OCI-LY1 (cell line): Measurements from ENCODE around the gene AFMID.

Experiments
- H2AFZ ChIP-seq: fragments of 200-600 bp; sonication (generic), shearing (Covaris generic); 2 replicates; pipeline ENCODE4 v1.6.0; 2014; ENCODE audit warnings: antibody characterized with exemption, mild to moderate bottlenecking, low read length
- H3F3A ChIP-seq: fragments of 200-600 bp; sonication (generic), shearing (Covaris generic); 2 replicates; pipeline ENCODE4 v1.6.0; 2014; ENCODE audit warnings: mild to moderate bottlenecking, antibody characterized with exemption, low read length, moderate library complexity; ENCODE audit not compliant: insufficient read depth
- H3K27ac ChIP-seq: fragments of 200-600 bp; sonication (generic); 2 replicates; pipeline ENCODE4 v1.5.1; 2014; ENCODE audit warnings: low read length, mixed run types, mild to moderate bottlenecking, low read depth; ENCODE audit not compliant: poor library complexity, severe bottlenecking
- H3K27me3 ChIP-seq: fragments of 200-600 bp; sonication (generic); 2 replicates; pipeline ENCODE4 v1.6.0; 2014; ENCODE audit warnings: antibody characterized with exemption, mild to moderate bottlenecking, low read length, moderate library complexity; ENCODE audit not compliant: insufficient read depth
- H3K36me3 ChIP-seq: fragments of 200-600 bp; sonication (generic); 2 replicates; pipeline ENCODE4 v1.6.1; 2014; ENCODE audit warnings: mild to moderate bottlenecking, antibody characterized with exemption, low read length, moderate library complexity, mixed read lengths; ENCODE audit not compliant: insufficient read depth
- H3K4me1 ChIP-seq: fragments of 200-600 bp; sonication (generic); 2 replicates; pipeline ENCODE4 v1.5.1; 2014; ENCODE audit warnings: mild to moderate bottlenecking, low read length, moderate library complexity; ENCODE audit not compliant: insufficient read depth, severe bottlenecking
- H3K4me2 ChIP-seq: fragments of 200-600 bp; sonication (generic), shearing (Covaris generic); 2 replicates; pipeline ENCODE4 v1.6.1; 2014; ENCODE audit warnings: low read length
- H3K4me3 ChIP-seq: fragments of 200-600 bp; sonication (generic); 2 replicates; pipeline ENCODE4 v1.5.1; 2014; ENCODE audit warnings: low read length, low read depth, mild to moderate bottlenecking, mixed read lengths; ENCODE audit not compliant: poor library complexity, severe bottlenecking
- H3K79me2 ChIP-seq: fragments of 200-600 bp; shearing (Covaris generic); 2 replicates; pipeline ENCODE4 v1.6.1; 2016; ENCODE audit warnings: mixed run types, low read length, mixed read lengths; ENCODE audit not compliant: insufficient read depth
- H3K9ac ChIP-seq: fragments of 200-600 bp; sonication (generic), shearing (Covaris generic); 2 replicates; pipeline ENCODE4 v1.6.1; 2014; ENCODE audit warnings: mild to moderate bottlenecking, low read length, mixed read lengths
- H3K9me2 ChIP-seq: fragments of 200-600 bp; sonication (generic), shearing (Covaris generic); 2 replicates; pipeline ENCODE4 v1.6.1; 2014; ENCODE audit warnings: low read depth, mild to moderate bottlenecking, low read length, mixed read lengths
- H3K9me3 ChIP-seq: fragments of 200-600 bp; shearing (Covaris generic); 2 replicates; pipeline ENCODE4 v1.6.1; 2014; ENCODE audit warnings: low read length, mixed read lengths
- H4K20me1 ChIP-seq: fragments of 200-600 bp; sonication (generic), shearing (Covaris generic); 2 replicates; pipeline ENCODE4 v1.6.0; 2016; ENCODE audit warnings: mild to moderate bottlenecking, low read length; ENCODE audit not compliant: insufficient read depth
- EZH2 ChIP-seq: fragments of 200-600 bp; sonication (generic), shearing (Covaris generic); IDR thresholded peaks from 2 replicates; pipeline ENCODE4 v1.8.0; 2017; ENCODE audit warnings: borderline replicate concordance, mixed run types, mild to moderate bottlenecking, antibody characterized with exemption, low read length, moderate library complexity, mixed read lengths
- TF ChIP-seq, protein P1 (sequence below): fragments of 200-600 bp; sonication (generic), shearing (Covaris generic); IDR thresholded peaks from 2 replicates; pipeline ENCODE4 v1.5.1; 2017; ENCODE audit warnings: mild to moderate bottlenecking, antibody characterized with exemption, low read length, moderate library complexity, mixed read lengths

Gene AFMID

DNA sequence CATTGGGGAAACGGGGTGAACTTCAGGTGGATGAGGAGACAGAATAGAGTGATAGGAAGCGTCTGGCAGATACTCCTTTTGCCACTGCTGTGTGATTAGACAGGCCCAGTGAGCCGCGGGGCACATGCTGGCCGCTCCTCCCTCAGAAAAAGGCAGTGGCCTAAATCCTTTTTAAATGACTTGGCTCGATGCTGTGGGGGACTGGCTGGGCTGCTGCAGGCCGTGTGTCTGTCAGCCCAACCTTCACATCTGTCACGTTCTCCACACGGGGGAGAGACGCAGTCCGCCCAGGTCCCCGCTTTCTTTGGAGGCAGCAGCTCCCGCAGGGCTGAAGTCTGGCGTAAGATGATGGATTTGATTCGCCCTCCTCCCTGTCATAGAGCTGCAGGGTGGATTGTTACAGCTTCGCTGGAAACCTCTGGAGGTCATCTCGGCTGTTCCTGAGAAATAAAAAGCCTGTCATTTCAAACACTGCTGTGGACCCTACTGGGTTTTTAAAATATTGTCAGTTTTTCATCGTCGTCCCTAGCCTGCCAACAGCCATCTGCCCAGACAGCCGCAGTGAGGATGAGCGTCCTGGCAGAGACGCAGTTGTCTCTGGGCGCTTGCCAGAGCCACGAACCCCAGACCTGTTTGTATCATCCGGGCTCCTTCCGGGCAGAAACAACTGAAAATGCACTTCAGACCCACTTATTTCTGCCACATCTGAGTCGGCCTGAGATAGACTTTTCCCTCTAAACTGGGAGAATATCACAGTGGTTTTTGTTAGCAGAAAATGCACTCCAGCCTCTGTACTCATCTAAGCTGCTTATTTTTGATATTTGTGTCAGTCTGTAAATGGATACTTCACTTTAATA is 37.3 kb downstream of the AFMID start:
- no peaks in the 10 kb centered on the region for H4K20me1 ChIP-seq
- H3K4me2 ChIP-seq = no peak overlapping the region
- no peak overlapping the region for H3K27ac ChIP-seq
- no peak overlapping the region for H3K4me3 ChIP-seq
- no peak overlapping the region for H3K9ac ChIP-seq
- TF ChIP-seq, protein P1, sequence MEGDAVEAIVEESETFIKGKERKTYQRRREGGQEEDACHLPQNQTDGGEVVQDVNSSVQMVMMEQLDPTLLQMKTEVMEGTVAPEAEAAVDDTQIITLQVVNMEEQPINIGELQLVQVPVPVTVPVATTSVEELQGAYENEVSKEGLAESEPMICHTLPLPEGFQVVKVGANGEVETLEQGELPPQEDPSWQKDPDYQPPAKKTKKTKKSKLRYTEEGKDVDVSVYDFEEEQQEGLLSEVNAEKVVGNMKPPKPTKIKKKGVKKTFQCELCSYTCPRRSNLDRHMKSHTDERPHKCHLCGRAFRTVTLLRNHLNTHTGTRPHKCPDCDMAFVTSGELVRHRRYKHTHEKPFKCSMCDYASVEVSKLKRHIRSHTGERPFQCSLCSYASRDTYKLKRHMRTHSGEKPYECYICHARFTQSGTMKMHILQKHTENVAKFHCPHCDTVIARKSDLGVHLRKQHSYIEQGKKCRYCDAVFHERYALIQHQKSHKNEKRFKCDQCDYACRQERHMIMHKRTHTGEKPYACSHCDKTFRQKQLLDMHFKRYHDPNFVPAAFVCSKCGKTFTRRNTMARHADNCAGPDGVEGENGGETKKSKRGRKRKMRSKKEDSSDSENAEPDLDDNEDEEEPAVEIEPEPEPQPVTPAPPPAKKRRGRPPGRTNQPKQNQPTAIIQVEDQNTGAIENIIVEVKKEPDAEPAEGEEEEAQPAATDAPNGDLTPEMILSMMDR = no peak
- TF ChIP-seq EZH2 = no peak
- H3K4me1 ChIP-seq = peaks cover 9% of the 10 kb centered on the region
- peaks cover 4% of the 10 kb centered on the region; the same call in 1 of the 2 replicates for H3F3A ChIP-seq
- no peaks in the 10 kb centered on the region for H3K9me2 ChIP-seq
- H3K36me3 ChIP-seq = peaks cover 54% of the 10 kb centered on the region
- H2AFZ ChIP-seq = no peak overlapping the region
- H3K9me3 ChIP-seq = no peaks in the 10 kb centered on the region
- H3K79me2 ChIP-seq = no peaks in the 10 kb centered on the region
- no peaks in the 10 kb centered on the region; the same call in 1 of the 2 replicates for H3K27me3 ChIP-seq

DNA sequence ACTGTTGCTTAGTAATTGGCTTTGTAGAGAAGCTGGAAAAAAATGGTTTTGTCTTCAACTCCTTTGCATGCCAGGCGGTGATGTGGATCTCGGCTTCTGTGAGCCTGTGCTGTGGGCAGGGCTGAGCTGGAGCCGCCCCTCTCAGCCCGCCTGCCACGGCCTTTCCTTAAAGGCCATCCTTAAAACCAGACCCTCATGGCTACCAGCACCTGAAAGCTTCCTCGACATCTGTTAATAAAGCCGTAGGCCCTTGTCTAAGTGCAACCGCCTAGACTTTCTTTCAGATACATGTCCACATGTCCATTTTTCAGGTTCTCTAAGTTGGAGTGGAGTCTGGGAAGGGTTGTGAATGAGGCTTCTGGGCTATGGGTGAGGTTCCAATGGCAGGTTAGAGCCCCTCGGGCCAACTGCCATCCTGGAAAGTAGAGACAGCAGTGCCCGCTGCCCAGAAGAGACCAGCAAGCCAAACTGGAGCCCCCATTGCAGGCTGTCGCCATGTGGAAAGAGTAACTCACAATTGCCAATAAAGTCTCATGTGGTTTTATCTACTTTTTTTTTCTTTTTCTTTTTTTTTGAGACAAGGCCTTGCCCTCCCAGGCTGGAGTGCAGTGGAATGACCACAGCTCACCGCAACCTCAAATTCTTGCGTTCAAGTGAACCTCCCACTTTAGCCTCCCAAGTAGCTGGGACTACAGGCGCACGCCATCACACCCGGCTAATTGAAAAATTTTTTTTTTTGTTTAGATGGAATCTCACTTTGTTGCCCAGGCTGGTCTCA is 38.1 kb downstream of the AFMID start:
- Histone ChIP-seq H2AFZ (no peak overlapping the region), H3K4me1 (peaks cover 11% of the 10 kb centered on the region), H3K79me2 (no peaks in the 10 kb centered on the region), H3K27ac (no peak overlapping the region), H3K9ac (no peak overlapping the region), H3F3A (peaks cover 4% of the 10 kb centered on the region; the same call in 1 of the 2 replicates), H3K9me2 (no peaks in the 10 kb centered on the region), H4K20me1 (no peaks in the 10 kb centered on the region), H3K36me3 (peaks cover 48% of the 10 kb centered on the region), H3K27me3 (no peaks in the 10 kb centered on the region; the same call in 1 of the 2 replicates), H3K9me3 (no peaks in the 10 kb centered on the region), H3K4me2 (no peak overlapping the region), H3K4me3 (no peak overlapping the region)
- TF ChIP-seq EZH2 = no peak
- TF ChIP-seq, protein P1 = no peak

DNA sequence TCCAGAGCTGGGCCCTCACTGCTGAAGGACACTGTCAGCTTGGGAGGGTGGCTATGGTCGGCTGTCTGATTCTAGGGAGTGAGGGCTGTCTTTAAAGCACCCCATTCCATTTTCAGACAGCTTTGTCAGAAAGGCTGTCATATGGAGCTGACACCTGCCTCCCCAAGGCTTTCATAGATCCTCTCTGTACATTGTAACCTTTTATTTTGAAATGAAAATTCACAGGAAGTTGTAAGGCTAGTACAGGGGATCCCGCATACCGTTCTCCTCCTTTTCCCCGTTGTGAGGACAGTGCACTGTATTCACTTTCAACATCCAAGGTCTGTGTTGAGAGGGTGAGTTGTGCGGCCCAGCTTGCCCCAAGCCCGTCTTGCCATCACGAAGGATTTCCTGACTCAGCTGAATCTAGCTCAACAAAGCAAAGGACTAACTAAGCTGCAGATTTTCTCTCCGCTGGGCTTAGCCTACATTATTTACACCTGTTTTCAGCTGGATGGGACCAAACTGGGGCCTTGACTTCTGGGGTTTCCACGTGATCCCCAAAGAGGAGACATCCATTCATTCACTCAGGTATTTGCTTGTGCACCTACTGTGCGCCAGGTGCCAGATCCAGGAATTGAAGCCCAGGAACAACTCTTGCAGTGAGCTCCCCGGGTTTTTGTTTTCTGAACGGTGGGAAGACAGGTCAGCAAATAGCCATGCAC is 39.0 kb downstream of the AFMID start:
- Histone ChIP-seq H3K4me2 (no peak overlapping the region), H3K27ac (no peak overlapping the region), H3K79me2 (no peaks in the 10 kb centered on the region), H3K9ac (no peak overlapping the region), H3F3A (peaks cover 4% of the 10 kb centered on the region; the same call in 1 of the 2 replicates), H2AFZ (no peak overlapping the region), H3K9me3 (no peaks in the 10 kb centered on the region), H3K27me3 (peaks cover 2% of the 10 kb centered on the region; the same call in 1 of the 2 replicates), H3K9me2 (no peaks in the 10 kb centered on the region), H4K20me1 (no peaks in the 10 kb centered on the region), H3K36me3 (peaks cover 39% of the 10 kb centered on the region), H3K4me3 (no peak overlapping the region), H3K4me1 (peaks cover 20% of the 10 kb centered on the region)
- TF ChIP-seq EZH2 = no peak
- TF ChIP-seq, protein P1 = no peak
